Neural crest cell (in vitro differentiated cells): ENCODE data around the gene ZNF667. TPM values are rescaled to one million over a fixed set of nuclear protein-coding genes. Genes with fewer than 3 reads are reported as not detected.

Experiments
- DNase-seq: peaks from one replicate; pipeline ENCODE4 v3.0.0; 2021; ENCODE audit warnings: low read depth, mixed read lengths, low spot score
- H3K27ac Mint-ChIP-seq: one replicate; pipeline ENCODE4 v1.8.0; 2021; ENCODE audit warnings: mild to moderate bottlenecking, mixed read lengths; ENCODE audit not compliant: unreplicated experiment
- H3K27me3 Mint-ChIP-seq: 2 replicates; pipeline ENCODE4 v1.8.0; 2021; ENCODE audit warnings: low read depth, mild to moderate bottlenecking, mixed read lengths
- H3K36me3 Mint-ChIP-seq: 2 replicates; pipeline ENCODE4 v1.8.0; 2021; ENCODE audit warnings: low read depth, mild to moderate bottlenecking, mixed read lengths
- H3K4me1 Mint-ChIP-seq: 2 replicates; pipeline ENCODE4 v1.8.0; 2021; ENCODE audit warnings: mixed read lengths
- H3K4me3 Mint-ChIP-seq: one replicate; pipeline ENCODE4 v1.8.0; 2021; ENCODE audit warnings: mild to moderate bottlenecking, mixed read lengths
- H3K9me3 Mint-ChIP-seq: 2 replicates; pipeline ENCODE4 v1.8.0; 2021; ENCODE audit warnings: mixed read lengths
- total RNA-seq: library from RNA; stranded (reverse); gene quantifications from 2 replicates; pipeline ENCODE4 v1.2.1, GENCODE V29; 2021
- TF ChIP-seq, protein P1 (sequence below): fragments of 200-600 bp; sonication (generic); conservative IDR thresholded peaks from 2 replicates; pipeline ENCODE4 v1.5.0; 2021; ENCODE audit warnings: antibody characterized with exemption, mild to moderate bottlenecking

Gene ZNF667
- total RNA-seq, 1 donor from 2014 or later = not detected

DNA sequence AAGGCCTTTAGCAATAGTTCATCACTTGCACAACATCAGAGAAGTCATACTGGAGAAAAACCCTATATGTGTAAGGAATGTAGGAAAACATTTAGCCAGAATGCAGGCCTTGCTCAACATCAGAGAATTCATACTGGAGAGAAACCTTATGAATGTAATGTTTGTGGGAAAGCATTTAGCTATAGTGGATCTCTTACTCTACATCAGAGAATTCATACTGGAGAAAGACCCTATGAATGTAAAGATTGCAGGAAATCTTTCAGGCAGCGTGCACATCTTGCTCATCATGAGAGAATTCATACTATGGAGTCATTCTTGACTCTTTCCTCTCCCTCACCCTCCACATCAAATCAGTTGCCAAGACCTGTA lies 53.2 kb downstream of the ZNF667 start:
- DNase-seq = no peak
- H3K4me3 Mint-ChIP-seq = no peak overlapping the region
- H3K36me3 Mint-ChIP-seq = peaks cover 67% of the 10 kb centered on the region
- no peaks in the 10 kb centered on the region for H3K4me1 Mint-ChIP-seq
- peaks cover 2% of the 10 kb centered on the region for H3K27me3 Mint-ChIP-seq
- no peak overlapping the region for H3K27ac Mint-ChIP-seq
- H3K9me3 Mint-ChIP-seq = peaks cover 44% of the 10 kb centered on the region
- TF ChIP-seq, protein P1, sequence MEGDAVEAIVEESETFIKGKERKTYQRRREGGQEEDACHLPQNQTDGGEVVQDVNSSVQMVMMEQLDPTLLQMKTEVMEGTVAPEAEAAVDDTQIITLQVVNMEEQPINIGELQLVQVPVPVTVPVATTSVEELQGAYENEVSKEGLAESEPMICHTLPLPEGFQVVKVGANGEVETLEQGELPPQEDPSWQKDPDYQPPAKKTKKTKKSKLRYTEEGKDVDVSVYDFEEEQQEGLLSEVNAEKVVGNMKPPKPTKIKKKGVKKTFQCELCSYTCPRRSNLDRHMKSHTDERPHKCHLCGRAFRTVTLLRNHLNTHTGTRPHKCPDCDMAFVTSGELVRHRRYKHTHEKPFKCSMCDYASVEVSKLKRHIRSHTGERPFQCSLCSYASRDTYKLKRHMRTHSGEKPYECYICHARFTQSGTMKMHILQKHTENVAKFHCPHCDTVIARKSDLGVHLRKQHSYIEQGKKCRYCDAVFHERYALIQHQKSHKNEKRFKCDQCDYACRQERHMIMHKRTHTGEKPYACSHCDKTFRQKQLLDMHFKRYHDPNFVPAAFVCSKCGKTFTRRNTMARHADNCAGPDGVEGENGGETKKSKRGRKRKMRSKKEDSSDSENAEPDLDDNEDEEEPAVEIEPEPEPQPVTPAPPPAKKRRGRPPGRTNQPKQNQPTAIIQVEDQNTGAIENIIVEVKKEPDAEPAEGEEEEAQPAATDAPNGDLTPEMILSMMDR = no peak

GRCh38 chr19:56423276-56423984 lies 53.7 kb downstream of the ZNF667 start:
- peaks cover 73% of the 10 kb centered on the region for H3K36me3 Mint-ChIP-seq
- no peak overlapping the region for H3K4me3 Mint-ChIP-seq
- H3K4me1 Mint-ChIP-seq = no peaks in the 10 kb centered on the region
- TF ChIP-seq, protein P1 = no peak
- DNase-seq = no peak
- peaks cover 47% of the 10 kb centered on the region for H3K9me3 Mint-ChIP-seq
- no peak overlapping the region for H3K27ac Mint-ChIP-seq
- peaks cover 2% of the 10 kb centered on the region for H3K27me3 Mint-ChIP-seq

- no peak for DNase-seq
- TF ChIP-seq, protein P1 = no peak
- H3K4me1 Mint-ChIP-seq = peaks cover 23% of the 10 kb centered on the region
- peaks cover 48% of the 10 kb centered on the region for H3K9me3 Mint-ChIP-seq
- peak overlapping the region; percentile 95 for H3K4me3 Mint-ChIP-seq
- no peaks in the 10 kb centered on the region for H3K27me3 Mint-ChIP-seq
- no peak overlapping the region for H3K27ac Mint-ChIP-seq
- H3K36me3 Mint-ChIP-seq = peaks cover 79% of the 10 kb centered on the region
These were observed 72.1 kb downstream of the ZNF667 start for GRCh38 chr19:56405062-56405461.

DNA sequence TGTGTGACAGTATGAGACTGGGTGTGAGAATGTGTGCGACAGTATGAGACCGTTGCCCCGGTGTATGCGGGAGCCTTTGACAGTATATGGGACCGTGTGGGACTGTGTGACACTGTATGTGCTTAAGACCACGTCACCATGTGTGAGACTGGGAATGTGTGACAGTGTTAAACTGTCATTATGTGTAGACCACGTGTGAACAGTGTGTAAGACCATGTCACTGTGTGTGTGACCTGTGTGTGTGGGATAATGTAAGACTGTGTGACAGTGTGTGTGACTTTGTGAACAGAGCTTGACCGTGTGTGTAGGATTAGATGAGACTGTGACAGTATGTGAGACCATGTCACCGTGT lies 72.5 kb downstream of the ZNF667 start:
- no peak for DNase-seq

DNA sequence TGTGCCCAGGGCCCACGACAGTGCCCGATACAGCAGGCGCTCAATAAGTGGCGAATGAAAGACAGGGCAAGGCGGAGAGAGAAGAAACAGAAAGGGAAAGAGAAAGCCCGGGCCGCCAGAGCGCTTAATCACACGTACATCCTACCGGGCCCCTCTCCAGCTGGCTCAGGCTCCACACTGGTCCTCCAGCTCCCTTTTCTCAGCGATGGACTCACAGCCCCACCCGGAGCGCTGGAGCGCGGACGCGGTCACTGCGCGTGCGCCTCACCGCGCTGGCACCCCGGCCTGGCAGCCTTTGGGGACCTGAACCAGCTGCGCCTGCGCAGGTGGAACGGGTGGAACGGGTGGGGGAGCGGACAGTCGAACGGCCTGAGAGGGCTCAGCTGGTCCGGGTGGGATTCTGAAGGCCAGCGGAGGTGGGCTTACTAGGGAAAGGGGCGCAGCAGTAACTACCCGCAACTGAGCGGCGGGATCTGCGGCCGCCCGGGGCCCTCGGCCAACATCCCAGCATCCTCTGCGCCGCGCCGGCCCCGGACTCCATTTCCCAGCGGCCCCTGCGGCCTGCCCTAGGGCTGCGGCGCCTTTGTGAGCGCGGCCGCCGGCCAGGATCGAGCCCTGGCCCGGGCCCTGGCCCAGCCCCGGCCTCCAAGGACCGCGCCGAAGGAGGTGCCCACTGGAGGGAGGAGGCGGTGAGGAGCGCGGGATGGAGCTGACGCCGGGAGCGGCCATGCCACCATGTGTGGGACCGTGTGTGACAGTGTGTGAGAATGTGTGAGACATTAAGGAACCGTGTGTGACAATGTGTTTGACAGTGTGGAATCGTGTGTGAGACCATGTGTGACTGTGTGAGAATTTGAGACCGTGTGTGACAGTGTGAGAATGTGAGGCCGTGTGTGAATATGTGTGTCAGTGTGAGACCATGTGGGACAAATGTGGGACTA lies 73.1 kb downstream of the ZNF667 start, which contains the start of gene ZNF583:
Gene ZNF583, plus strand, starts transcription at position 569 of the 941 bp plus-strand sequence. CDS start 2,783 bp downstream, outside the sequence.
- Mint-ChIP-seq H3K4me1 (peaks cover 23% of the 10 kb centered on the region), H3K27ac (peak within 1 kb of the TSS; percentile 96), H3K27me3 (no peaks in the 10 kb centered on the region), H3K36me3 (peaks cover 79% of the 10 kb centered on the region), H3K4me3 (peak within 1 kb of the TSS; percentile 95), H3K9me3 (peaks cover 49% of the 10 kb centered on the region)
- peak; percentile 83 for DNase-seq
- TF ChIP-seq, protein P1 = no peak

More for the DNA sequence above, 72.5 kb downstream of the ZNF667 start:
- H3K4me3 Mint-ChIP-seq = peak overlapping the region; percentile 95
- peaks cover 45% of the 10 kb centered on the region for H3K9me3 Mint-ChIP-seq
- peak overlapping the region; percentile 96 for H3K27ac Mint-ChIP-seq
- H3K4me1 Mint-ChIP-seq = peaks cover 23% of the 10 kb centered on the region
- H3K27me3 Mint-ChIP-seq = no peaks in the 10 kb centered on the region
- peaks cover 78% of the 10 kb centered on the region for H3K36me3 Mint-ChIP-seq
- TF ChIP-seq, protein P1 = no peak
